Cardiac muscle cell (in vitro differentiated cells and primary cell): ENCODE results near the gene CFAP77. TPM values are rescaled to one million over a fixed set of nuclear protein-coding genes. Genes with fewer than 3 reads are reported as not detected.

Source experiments
- DNase-seq, 2 donors: peaks; one replicate each; pipeline versions ENCODE4 v3.0.0 to v3.0.0-alpha.2; 2010 to 2017; ENCODE audit warnings: low read depth in 1 of 2, low spot score in 1 of 2
- H3K27ac ChIP-seq: fragments of 200-600 bp; sonication (generic); 2 replicates; pipeline ENCODE4 v1.5.1; 2016
- H3K27me3 ChIP-seq: fragments of 200-600 bp; sonication (generic); 2 replicates; pipeline ENCODE4 v1.6.0; 2016; ENCODE audit warnings: control low read depth
- H3K36me3 ChIP-seq: fragments of 200-600 bp; sonication (generic); 2 replicates; pipeline ENCODE4 v1.5.1; 2016; ENCODE audit warnings: control low read depth
- H3K4me1 ChIP-seq: fragments of 200-600 bp; sonication (generic); 2 replicates; pipeline ENCODE4 v1.8.1; 2017; ENCODE audit warnings: low read depth, mild to moderate bottlenecking, mixed run types
- H3K4me3 ChIP-seq: fragments of 200-600 bp; sonication (generic); 2 replicates; pipeline ENCODE4 v1.5.1; 2016; ENCODE audit warnings: mild to moderate bottlenecking
- H3K9me3 ChIP-seq: fragments of 200-600 bp; sonication (generic); 2 replicates; pipeline ENCODE4 v1.5.1; 2017; ENCODE audit warnings: low read depth, mild to moderate bottlenecking, control low read depth
- CTCF ChIP-seq: IDR thresholded peaks from 2 replicates; pipeline ENCODE4 v1.5.1; 2012; ENCODE audit warnings: low read depth, mild to moderate bottlenecking, low read length
- polyA plus RNA-seq: library from polyadenylated mRNA; unstranded; fragments of >200 nt; fragmentation: Nextera tagmentation; extraction: Ambion mirVana; gene quantifications from 2 replicates; pipeline ENCODE4 v1.2.1, GENCODE V29; 2016
- total RNA-seq: library from RNA; depleted of rRNA; stranded (reverse); fragments of >200 nt; gene quantifications from 2 replicates; pipeline ENCODE4 v1.2.3, GENCODE V29; 2016

Gene CFAP77
- total and polyA plus RNA-seq, 2 experiments from 2014 or later = 0.46 to 1.5 TPM

GRCh38 chr9:132525308-132526023 is 115.5 kb downstream of the CFAP77 start:
- H3K4me1 ChIP-seq = no peaks in the 10 kb centered on the region
- no peaks in the 10 kb centered on the region for H3K36me3 ChIP-seq
- H3K27me3 ChIP-seq = no peaks in the 10 kb centered on the region
- no peak overlapping the region for H3K4me3 ChIP-seq
- no peak for TF ChIP-seq CTCF
- H3K27ac ChIP-seq = no peak overlapping the region
- H3K9me3 ChIP-seq = no peaks in the 10 kb centered on the region
- DNase-seq = no peak

GRCh38 chr9:132531195-132531594 is 121.2 kb downstream of the CFAP77 start:
- DNase-seq = no peak
- Histone ChIP-seq H3K27me3 (no peaks in the 10 kb centered on the region), H3K27ac (no peak overlapping the region)

GRCh38 chr9:132531710-132532570 is 121.9 kb downstream of the CFAP77 start:
- TF ChIP-seq CTCF = no peak
- no peak for DNase-seq
- Histone ChIP-seq H3K4me1 (no peaks in the 10 kb centered on the region), H3K9me3 (no peaks in the 10 kb centered on the region), H3K27ac (no peak overlapping the region), H3K36me3 (no peaks in the 10 kb centered on the region), H3K4me3 (no peak overlapping the region), H3K27me3 (no peaks in the 10 kb centered on the region)

More at GRCh38 chr9:132531195-132531594, 121.2 kb downstream of the CFAP77 start:
- H3K9me3 ChIP-seq = no peaks in the 10 kb centered on the region
- no peak overlapping the region for H3K4me3 ChIP-seq
- no peaks in the 10 kb centered on the region for H3K4me1 ChIP-seq
- no peaks in the 10 kb centered on the region for H3K36me3 ChIP-seq
- TF ChIP-seq CTCF = no peak

- no peak for DNase-seq
- H3K27ac ChIP-seq = no peak overlapping the region
- no peaks in the 10 kb centered on the region for H3K36me3 ChIP-seq
- no peak for TF ChIP-seq CTCF
- H3K4me3 ChIP-seq = no peak overlapping the region
- no peaks in the 10 kb centered on the region for H3K4me1 ChIP-seq
- no peaks in the 10 kb centered on the region for H3K9me3 ChIP-seq
- H3K27me3 ChIP-seq = no peaks in the 10 kb centered on the region
Measured at GRCh38 chr9:132534832-132535231, 124.8 kb downstream of the CFAP77 start.

GRCh38 chr9:132536124-132536523 is 126.1 kb downstream of the CFAP77 start:
- H3K4me3 ChIP-seq = no peak overlapping the region
- H3K27me3 ChIP-seq = no peaks in the 10 kb centered on the region
- no peaks in the 10 kb centered on the region for H3K4me1 ChIP-seq
- no peaks in the 10 kb centered on the region for H3K36me3 ChIP-seq
- TF ChIP-seq CTCF = no peak
- no peaks in the 10 kb centered on the region for H3K9me3 ChIP-seq
- DNase-seq = no peak
- no peak overlapping the region for H3K27ac ChIP-seq
